ENCODE results near the gene HFE.
"Not testable (repeated sequence)": the region's sequence is repeated elsewhere in the genome, so short reads cannot be mapped to it uniquely, and the experiment has no call there.

Gene HFE

GRCh38 chr6:26059941-26060340, 27.3 kb upstream of the HFE start:
- no peak for DNase-seq (ENCODE audit: low spot score)

GRCh38 chr6:26064619-26065257, 22.5 kb upstream of the HFE start:
- peak; percentile 75 for DNase-seq (ENCODE audit: low spot score)

- DNase-seq (ENCODE audit: low spot score) = peak; percentile 90
Measured at GRCh38 chr6:26065952-26066380, 21.3 kb upstream of the HFE start.

- DNase-seq (ENCODE audit: low spot score) = no peak
Measured at GRCh38 chr6:26067367-26067766, 19.9 kb upstream of the HFE start.

GRCh38 chr6:26068036-26068435, 19.2 kb upstream of the HFE start:
- no peak for DNase-seq (ENCODE audit: low spot score)

- DNase-seq (ENCODE audit: low spot score) = no peak
Measured at GRCh38 chr6:26071135-26071534, 16.1 kb upstream of the HFE start.

GRCh38 chr6:26075063-26075717, 12.0 kb upstream of the HFE start:
- DNase-seq (ENCODE audit: low spot score) = no peak

- not testable (repeated sequence) for DNase-seq (ENCODE audit: low spot score)
Measured at GRCh38 chr6:26078066-26078465, 9.2 kb upstream of the HFE start.

- DNase-seq (ENCODE audit: low spot score) = not testable (repeated sequence)
Measured at GRCh38 chr6:26081096-26081495, 6.1 kb upstream of the HFE start.

GRCh38 chr6:26086211-26086610, 1.0 kb upstream of the HFE start:
- DNase-seq (ENCODE audit: low spot score) = no peak

- peak; percentile 51 for DNase-seq (ENCODE audit: low spot score)
Measured at GRCh38 chr6:26088344-26088743, 1.1 kb downstream of the HFE start.

GRCh38 chr6:26089272-26089671, 2.0 kb downstream of the HFE start:
- DNase-seq (ENCODE audit: low spot score) = no peak

- DNase-seq (ENCODE audit: low spot score) = no peak
Measured at GRCh38 chr6:26092443-26092842, 5.2 kb downstream of the HFE start.

- no peak for DNase-seq (ENCODE audit: low spot score)
Measured at GRCh38 chr6:26094036-26094435, 6.8 kb downstream of the HFE start.

GRCh38 chr6:26097268-26097875, 10.1 kb downstream of the HFE start:
- DNase-seq (ENCODE audit: low spot score) = peak; percentile 71

GRCh38 chr6:26103141-26103769, 16.0 kb downstream of the HFE start:
- DNase-seq (ENCODE audit: low spot score) = peak; percentile 80

- peak; percentile 97 for DNase-seq (ENCODE audit: low spot score)
Measured at GRCh38 chr6:26103770-26104456, 16.7 kb downstream of the HFE start.

- DNase-seq (ENCODE audit: low spot score) = no peak
Measured at GRCh38 chr6:26104457-26105108, 17.4 kb downstream of the HFE start.

- DNase-seq (ENCODE audit: low spot score) = no peak
Measured at GRCh38 chr6:26105109-26105730, 18.0 kb downstream of the HFE start.

GRCh38 chr6:26105842-26106241, 18.6 kb downstream of the HFE start:
- DNase-seq (ENCODE audit: low spot score) = no peak

GRCh38 chr6:26107935-26108334, 20.7 kb downstream of the HFE start:
- DNase-seq (ENCODE audit: low spot score) = no peak

Measured in RKO (cell line).